ENCODE measurements around the gene HAO1.

DNA sequence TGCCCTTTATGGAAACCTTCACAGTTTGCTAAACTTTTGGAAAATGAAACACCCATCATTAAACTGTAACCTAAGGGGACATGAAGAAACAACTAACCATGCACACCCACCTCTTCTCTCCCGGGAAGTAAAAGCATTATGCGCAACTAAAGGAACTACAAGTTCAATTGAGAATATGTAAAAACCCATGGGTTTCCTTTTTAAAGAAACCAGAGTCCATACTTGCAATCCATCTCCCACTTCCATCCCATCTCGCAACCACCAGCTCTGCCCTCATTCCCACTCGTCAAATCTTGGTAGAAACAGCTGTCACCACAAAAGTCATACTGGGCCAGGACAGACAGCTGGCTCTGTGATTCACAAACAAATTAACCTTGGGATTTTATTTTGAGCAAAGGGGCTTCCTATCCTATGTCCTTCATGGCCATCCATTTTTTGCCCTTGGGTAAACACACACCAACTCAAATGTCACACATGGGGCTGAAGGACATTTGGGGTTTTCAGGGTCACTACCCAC lies 81.5 kb downstream of the HAO1 start:
- TF ChIP-seq, protein P1, sequence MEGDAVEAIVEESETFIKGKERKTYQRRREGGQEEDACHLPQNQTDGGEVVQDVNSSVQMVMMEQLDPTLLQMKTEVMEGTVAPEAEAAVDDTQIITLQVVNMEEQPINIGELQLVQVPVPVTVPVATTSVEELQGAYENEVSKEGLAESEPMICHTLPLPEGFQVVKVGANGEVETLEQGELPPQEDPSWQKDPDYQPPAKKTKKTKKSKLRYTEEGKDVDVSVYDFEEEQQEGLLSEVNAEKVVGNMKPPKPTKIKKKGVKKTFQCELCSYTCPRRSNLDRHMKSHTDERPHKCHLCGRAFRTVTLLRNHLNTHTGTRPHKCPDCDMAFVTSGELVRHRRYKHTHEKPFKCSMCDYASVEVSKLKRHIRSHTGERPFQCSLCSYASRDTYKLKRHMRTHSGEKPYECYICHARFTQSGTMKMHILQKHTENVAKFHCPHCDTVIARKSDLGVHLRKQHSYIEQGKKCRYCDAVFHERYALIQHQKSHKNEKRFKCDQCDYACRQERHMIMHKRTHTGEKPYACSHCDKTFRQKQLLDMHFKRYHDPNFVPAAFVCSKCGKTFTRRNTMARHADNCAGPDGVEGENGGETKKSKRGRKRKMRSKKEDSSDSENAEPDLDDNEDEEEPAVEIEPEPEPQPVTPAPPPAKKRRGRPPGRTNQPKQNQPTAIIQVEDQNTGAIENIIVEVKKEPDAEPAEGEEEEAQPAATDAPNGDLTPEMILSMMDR (IDR thresholded peaks at IDR 0.05), result no peak
- TF ChIP-seq POLR2A (IDR thresholded peaks at IDR 0.05), result no peak

Data from ovary (tissue), 3 donors.